Measurements from ENCODE around the gene VPS72. TPM values are rescaled to one million over a fixed set of nuclear protein-coding genes. Genes with fewer than 3 reads are reported as not detected.

The VPS72 gene
- total and polyA plus RNA-seq, 9 of the 15 experiments (the other 6 are each of a cell fraction or from before 2014, with no cell fraction given) = 7.2 to 131 (median 75.7) TPM

- TF ChIP-seq ZNF407 (IDR thresholded peaks at IDR 0.05; ENCODE audit: low read depth) (peak; percentile 100), PURB (CRISPR knock-in tag; IDR thresholded peaks at IDR 0.05; ENCODE audit: low read depth) (no peak), TSHZ1 (CRISPR knock-in tag; IDR thresholded peaks at IDR 0.05) (no peak), BCL6 (CRISPR knock-in tag; IDR thresholded peaks at IDR 0.05) (peak; percentile 53; the same call in 1 of the 2 replicates), ERF (CRISPR knock-in tag; IDR thresholded peaks at IDR 0.05) (no peak), TBP (optimal IDR thresholded peaks at IDR 0.05; ENCODE audit: low read depth, low read length) (peak; percentile 77), ZNF77 (CRISPR knock-in tag; IDR thresholded peaks at IDR 0.05) (no peak), ILF3 (IDR thresholded peaks at IDR 0.05; ENCODE audit: borderline replicate concordance) (no peak), NCOA2 (IDR thresholded peaks at IDR 0.05; ENCODE audit: partially characterized antibody in 2 of 2) (peak in 1 of 2 experiments; percentile 97), TARDBP (IDR thresholded peaks at IDR 0.05) (peak; percentile 90), ELF1 (tag; IDR thresholded peaks at IDR 0.05) (peak; percentile 100), SMAD4 (CRISPR knock-in tag; conservative IDR thresholded peaks at IDR 0.05) (no peak), MEF2A (IDR thresholded peaks at IDR 0.05; ENCODE audit: control insufficient read depth, low read depth, low read length) (no peak), ARID3A (IDR thresholded peaks at IDR 0.05; ENCODE audit: borderline replicate concordance, low read depth, low read length) (no peak), DNMT1 (IDR thresholded peaks at IDR 0.05) (no peak), LARP7 (IDR thresholded peaks at IDR 0.05) (no peak)
Observed at GRCh38 chr1:151165738-151166504, 24.1 kb downstream of the VPS72 start, which contains the start of the genes LYSMD1 and SCNM1 (continued).

Data from K562 (cell line).